Measurements from ENCODE around the gene CASKIN1. TPM values are rescaled to one million over a fixed set of nuclear protein-coding genes. Genes with fewer than 3 reads are reported as not detected.

The CASKIN1 gene
- total RNA-seq, 1 experiment from 2014 or later: 2.5 TPM

DNA sequence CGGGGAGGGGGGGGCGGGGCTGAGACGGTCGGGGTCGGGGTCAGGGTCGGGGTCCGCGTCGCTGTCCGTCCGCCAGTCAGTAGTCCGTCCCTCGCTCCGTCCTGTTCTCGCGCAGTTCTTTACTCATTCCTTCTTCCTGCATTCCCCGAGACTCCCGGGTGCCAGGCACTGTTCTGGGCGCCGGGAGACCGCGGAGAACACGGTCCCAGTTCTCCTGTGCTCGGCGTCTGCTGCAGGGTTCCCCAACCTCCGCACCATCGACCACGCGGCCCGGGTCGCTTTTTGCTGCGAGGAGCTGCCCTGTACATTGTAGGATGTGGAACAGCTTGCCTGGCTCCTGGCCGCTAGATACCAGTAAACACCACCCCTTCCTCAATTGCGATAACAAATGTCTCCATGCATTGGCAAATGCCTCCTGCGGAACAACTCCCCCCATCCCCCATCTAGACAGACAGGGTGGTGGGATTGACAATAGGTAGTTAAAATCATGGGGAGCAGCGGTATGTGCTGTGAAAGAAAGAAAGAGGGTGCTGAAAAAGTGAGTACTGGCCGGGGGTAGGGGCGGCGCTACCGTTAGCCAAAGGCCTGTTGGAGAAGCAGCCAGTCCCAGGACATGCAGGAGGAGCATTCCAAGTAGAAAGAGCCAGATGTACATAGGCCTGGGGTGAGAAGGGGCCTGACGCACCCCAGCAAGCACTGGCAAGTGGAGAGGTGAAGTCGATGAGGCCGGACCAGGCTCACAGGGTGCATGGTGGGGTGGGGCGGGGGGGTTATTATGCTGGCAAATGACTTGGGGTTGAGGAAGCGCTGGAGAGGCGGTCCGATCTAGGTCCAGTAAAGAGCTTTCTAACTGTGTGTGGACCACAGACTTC is 40.2 kb downstream of the CASKIN1 start:
- DNase-seq (ENCODE audit: low spot score): peak; percentile 52

DNA sequence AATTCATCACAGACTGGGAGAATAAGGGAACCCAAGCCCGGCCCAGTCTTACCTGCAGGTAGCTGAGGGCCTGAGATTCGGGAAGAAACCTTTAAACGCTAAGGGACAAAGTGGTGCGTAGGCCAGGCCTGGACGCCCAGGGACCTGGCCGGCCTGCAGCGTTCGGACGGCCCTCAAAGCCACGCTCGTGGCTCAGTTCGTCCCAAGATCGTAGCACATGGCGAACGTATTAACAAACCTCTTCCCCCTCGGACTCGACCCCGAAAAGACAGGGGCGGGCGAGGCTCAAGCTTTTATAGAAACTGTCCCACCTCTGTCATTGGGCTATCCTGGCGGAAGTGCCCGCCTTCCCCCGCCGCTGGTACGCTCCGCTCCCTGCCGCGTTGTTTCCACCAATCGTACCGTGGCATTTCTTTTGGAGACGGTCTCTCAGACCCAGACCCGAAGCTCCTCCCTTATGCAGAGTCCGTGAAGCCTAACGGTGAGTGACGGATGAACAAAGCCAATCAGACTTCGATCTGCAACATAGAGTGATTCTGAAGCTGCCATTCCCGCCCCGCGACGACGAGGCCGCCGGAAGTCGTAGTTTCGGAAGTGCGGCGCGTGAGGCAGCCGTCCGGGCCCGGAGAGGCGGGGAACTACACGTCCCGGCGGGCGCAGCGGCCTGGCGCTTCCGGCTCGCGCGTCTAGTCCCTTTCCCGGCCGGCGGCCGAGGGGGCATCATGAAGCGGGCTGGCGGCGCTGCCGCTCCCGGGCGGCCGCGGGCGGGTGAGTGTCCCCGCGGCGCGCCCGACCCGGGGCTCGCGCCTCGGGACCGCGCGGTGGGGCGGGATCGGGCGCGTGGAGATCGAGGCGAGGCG is 41.1 kb downstream of the CASKIN1 start, which contains the start of gene TRAF7:
TSS of gene TRAF7 (plus strand) at position 692 of the 860 bp plus-strand sequence. CDS start 8,139 bp downstream, outside the sequence.
- DNase-seq (ENCODE audit: low spot score): peak; percentile 99

DNA sequence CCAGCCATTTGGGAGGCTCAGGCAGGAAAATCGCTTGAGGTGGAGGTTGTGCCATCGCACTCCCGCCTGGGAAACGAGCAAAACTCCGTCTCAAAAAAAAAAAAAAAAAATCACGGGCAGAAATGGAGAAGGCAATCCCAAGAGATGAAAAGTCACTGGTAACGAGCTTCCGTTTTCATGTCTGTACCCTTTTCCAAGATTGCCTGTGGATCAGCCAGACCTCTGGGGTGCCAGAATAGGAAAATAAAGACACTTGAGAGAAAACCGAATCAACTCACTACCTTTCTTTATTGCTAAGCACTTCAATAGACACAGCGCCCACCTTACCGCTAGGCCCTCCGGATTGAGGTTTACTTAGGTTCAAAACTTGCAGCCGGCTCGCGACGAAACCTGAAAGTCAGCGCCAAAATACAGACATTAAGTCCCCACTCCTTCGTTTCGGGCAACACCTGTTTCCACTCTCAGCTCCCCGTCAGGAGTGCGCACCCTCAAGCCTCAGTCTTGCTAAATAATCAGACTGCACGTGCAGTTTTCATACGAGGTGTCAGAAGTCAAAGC is 41.8 kb downstream of the CASKIN1 start:
- DNase-seq (ENCODE audit: low spot score): no peak

- DNase-seq (ENCODE audit: low spot score): peak; percentile 55
Measured at GRCh38 chr16:2152695-2153506, 43.5 kb downstream of the CASKIN1 start.

GRCh38 chr16:2151188-2152091 is 45.0 kb downstream of the CASKIN1 start:
- peak; percentile 32 for DNase-seq (ENCODE audit: low spot score)

- peak; percentile 74 for DNase-seq (ENCODE audit: low spot score)
Measured at GRCh38 chr16:2150418-2151187, 45.8 kb downstream of the CASKIN1 start.

GRCh38 chr16:2149630-2150417 is 46.6 kb downstream of the CASKIN1 start:
- peak; percentile 41 for DNase-seq (ENCODE audit: low spot score)

GRCh38 chr16:2148714-2149629 is 47.4 kb downstream of the CASKIN1 start:
- peak; percentile 50 for DNase-seq (ENCODE audit: low spot score)

- peak; percentile 94 for DNase-seq (ENCODE audit: low spot score)
Measured at GRCh38 chr16:2147981-2148671, 48.3 kb downstream of the CASKIN1 start, which contains the start of gene RAB26. TSS of gene RAB26 (plus strand) at chr16:2148625. CDS start at chr16:2148784, 159 bp downstream.

DNA sequence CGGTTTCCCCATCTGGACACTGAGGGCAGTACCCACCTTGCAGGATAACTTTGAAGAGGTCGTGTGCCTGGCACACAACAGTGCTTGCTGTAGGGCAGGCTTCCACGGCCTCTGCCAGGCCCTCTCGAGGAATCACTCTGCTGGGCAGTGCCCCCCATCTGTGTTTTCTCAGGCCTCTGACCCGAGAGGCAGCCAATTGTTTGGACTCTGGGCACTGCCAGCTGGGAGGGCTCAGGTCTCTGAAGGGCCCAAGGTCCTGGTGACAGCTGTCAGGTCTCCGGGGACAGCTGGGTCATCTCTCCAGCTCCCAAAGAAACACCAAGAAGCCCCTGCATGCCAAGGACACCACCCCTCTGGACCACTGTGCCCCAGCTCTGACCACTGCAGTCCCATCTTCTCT is 49.0 kb downstream of the CASKIN1 start:
- no peak for DNase-seq (ENCODE audit: low spot score)

DNA sequence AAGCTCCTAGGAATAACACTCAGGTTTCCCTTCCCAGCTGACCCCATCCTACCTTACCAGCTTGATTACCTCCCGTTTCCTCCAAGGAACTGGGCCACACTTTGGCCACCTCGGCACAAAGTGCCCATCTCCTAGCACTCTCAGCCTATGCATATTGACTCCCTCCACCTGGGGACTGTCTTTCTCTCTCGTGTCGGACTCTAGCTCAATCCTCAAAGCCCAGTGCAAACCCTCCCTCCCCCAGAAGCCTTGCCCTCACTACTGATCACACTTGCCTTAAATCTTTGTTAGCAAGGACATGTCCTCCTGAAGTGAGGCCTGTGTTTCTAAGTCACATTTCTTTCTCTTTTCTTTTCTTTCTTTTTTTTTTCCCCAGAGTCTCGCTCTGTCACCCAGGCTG is 50.6 kb downstream of the CASKIN1 start:
- no peak for DNase-seq (ENCODE audit: low spot score)

DNA sequence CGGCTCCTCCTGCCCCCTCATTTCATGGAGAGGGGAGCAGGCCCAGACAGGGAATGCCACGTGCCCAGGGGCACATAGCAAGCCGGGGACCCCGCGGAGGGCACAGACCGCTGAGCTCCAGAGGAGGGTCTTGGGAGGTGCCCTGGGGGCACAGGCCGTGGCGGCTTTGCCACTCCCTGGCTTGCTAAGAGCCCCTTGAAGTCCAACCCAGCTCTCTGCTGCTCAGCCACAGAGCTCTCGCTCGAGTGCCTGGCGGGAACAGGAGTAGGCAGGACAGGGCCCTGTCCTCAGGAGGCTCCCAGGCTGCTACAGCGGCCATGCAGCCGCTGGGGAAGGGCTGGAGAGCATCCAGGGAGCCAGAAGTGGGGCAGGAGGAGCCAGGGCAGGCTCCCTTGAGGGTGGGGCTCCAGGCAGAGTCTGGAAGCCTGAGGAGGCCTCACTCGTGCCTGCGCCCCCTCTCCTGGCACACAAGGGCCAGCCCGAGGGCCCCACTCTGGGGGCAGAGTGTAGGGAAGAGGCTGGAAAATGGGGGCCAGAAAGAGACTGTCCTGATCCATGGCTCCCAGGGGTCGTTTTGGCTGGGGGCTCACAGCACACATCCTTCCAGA is 52.4 kb downstream of the CASKIN1 start:
- DNase-seq (ENCODE audit: low spot score): no peak

DNA sequence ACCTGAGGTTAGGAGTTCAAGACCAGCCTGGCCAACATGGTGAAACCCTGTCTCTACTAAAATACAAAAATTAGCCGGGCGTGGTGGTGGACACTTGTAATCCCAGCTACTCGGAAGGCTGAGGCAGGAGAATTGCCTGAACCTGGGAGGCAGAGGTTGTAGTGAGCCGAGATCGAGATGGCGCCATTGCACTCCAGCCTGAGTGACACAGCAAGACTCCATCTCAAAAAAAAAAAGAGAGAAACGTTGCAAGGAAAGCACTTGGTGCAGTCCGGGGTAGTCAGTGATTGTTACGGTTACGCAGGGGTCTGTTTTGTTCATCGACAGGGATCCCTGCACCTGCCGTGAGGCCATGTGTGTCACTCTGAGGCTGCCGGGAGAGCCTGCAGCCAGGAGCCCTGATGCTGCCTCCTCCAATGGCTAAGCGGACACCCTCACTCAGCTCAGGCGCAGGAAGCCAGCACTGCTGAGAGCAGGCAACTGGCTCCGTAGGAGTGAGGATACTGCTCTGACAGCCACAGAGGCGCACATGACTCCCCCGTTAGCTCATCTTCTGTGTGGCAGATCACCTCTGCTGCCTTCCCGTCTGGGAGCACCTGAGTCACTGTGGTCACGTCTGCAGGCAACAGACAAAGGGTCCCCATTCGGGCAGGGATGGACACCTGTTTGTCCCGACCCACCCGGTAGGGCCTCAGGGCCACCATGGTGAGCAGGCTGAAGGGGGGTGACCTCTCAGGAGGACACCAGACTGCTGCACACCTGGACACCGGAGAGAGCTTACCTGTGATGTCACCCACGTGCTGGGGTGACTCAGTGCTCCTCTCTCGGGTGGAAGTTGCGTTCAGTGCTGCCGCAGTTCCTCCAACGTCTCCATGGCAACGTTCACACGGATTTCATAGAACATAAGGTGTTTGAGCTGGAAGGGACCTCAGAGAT is 53.2 kb downstream of the CASKIN1 start:
- DNase-seq (ENCODE audit: low spot score): no peak

DNA sequence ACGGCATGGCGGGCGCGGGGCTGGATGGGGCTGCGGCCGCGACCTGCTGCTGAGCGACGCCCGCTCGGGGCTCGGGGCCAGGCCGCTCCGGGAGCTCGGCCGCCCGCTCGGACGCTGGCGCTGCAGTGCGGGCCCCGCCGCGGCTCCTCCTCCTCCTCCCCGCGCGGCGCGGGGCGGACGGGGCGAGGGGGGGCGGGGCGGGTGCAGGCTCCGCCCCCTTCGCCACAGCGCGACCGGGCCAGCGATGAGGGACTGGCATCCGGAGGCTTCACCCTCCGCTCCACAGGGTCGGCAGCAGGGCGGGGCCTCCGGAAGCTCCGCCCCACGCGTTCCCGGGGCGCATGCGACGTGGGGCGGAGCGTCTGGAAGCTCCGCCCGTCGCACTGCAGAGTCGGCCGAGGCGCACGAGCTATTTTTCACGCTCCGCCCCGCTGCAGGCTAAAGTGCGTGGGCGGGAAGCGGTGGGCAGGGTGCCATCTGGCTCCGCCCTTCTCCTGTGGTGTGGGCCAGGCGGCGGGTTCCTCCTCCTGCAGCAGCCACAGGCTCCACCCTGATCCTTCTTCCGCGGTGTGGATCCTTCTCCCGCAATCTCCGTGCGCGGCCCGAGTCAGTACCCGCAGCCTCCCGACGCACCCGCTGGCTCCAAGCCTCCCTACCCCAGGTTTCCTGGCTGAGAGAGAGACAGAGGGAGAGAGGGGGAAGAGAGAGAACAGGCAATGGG is 60.5 kb downstream of the CASKIN1 start, which contains the start of gene PKD1:
TSS of gene PKD1 (minus strand) at position 129 of the 721 bp plus-strand sequence. CDS start 209 bp downstream, outside the sequence.
- DNase-seq (ENCODE audit: low spot score): peak; percentile 79

All from HT-29 (cell line).